Mesendoderm (in vitro differentiated cells): ENCODE data around the gene KRT10. TPM values are rescaled to one million over a fixed set of nuclear protein-coding genes. Genes with fewer than 3 reads are reported as not detected.

Source experiments
- DNase-seq: peaks from one replicate; pipeline ENCODE4 v3.0.0; 2013
- H2AK5ac ChIP-seq: 2 replicates; pipeline ENCODE4 v1.6.1; 2013; ENCODE audit warnings: low read length, inconsistent platforms
- H2BK120ac ChIP-seq: 2 replicates; pipeline ENCODE4 v1.6.1; 2013; ENCODE audit warnings: low read depth, mild to moderate bottlenecking, low read length, moderate library complexity, mixed read lengths
- H2BK15ac ChIP-seq: replicated peaks from 2 replicates; pipeline ENCODE4 v1.6.1; 2013; ENCODE audit warnings: low read depth, mild to moderate bottlenecking, moderate library complexity
- H2BK5ac ChIP-seq: 2 replicates; pipeline ENCODE4 v1.6.1; 2013; ENCODE audit warnings: low read length, inconsistent platforms
- H3K18ac ChIP-seq: 2 replicates; pipeline ENCODE4 v1.6.1; 2013; ENCODE audit warnings: mild to moderate bottlenecking, low read length, mixed read lengths
- H3K23ac ChIP-seq: one replicate; pipeline ENCODE4 v1.6.1; 2013; ENCODE audit warnings: low read length
- H3K27ac ChIP-seq: 2 replicates; pipeline ENCODE4 v1.5.1; 2013; ENCODE audit warnings: low read depth, mild to moderate bottlenecking, inconsistent platforms, low read length, moderate library complexity
- H3K27me3 ChIP-seq: 2 replicates; pipeline ENCODE4 v1.6.1; 2013; ENCODE audit warnings: low read length, control low read depth, mild to moderate bottlenecking, inconsistent platforms; ENCODE audit not compliant: insufficient read depth, poor library complexity
- H3K36me3 ChIP-seq: 2 replicates; pipeline ENCODE4 v1.6.1; 2013; ENCODE audit warnings: low read length, inconsistent platforms; ENCODE audit not compliant: control insufficient read depth, insufficient read depth
- H3K4ac ChIP-seq: one replicate; pipeline ENCODE4 v1.6.1; 2013; ENCODE audit warnings: low read depth, mild to moderate bottlenecking, low read length, moderate library complexity
- H3K4me1 ChIP-seq: 2 replicates; pipeline ENCODE4 v1.6.1; 2013; ENCODE audit warnings: low read depth, low read length, inconsistent platforms; ENCODE audit not compliant: control insufficient read depth
- H3K4me2 ChIP-seq: 2 replicates; pipeline ENCODE4 v1.6.1; 2013; ENCODE audit warnings: low read length
- H3K4me3 ChIP-seq: 2 replicates; pipeline ENCODE4 v1.5.1; 2013; ENCODE audit warnings: mild to moderate bottlenecking, low read length
- H3K56ac ChIP-seq: one replicate; pipeline ENCODE4 v1.6.1; 2013; ENCODE audit warnings: low read length
- H3K79me1 ChIP-seq: 2 replicates; pipeline ENCODE4 v1.6.1; 2013; ENCODE audit warnings: low read length, inconsistent platforms
- H3K79me2 ChIP-seq: 2 replicates; pipeline ENCODE4 v1.6.1; 2013; ENCODE audit warnings: mild to moderate bottlenecking, low read length; ENCODE audit not compliant: control insufficient read depth, insufficient read depth
- H3K9ac ChIP-seq: 2 replicates; pipeline ENCODE4 v1.6.1; 2013; ENCODE audit warnings: low read length, inconsistent platforms
- H4K5ac ChIP-seq: one replicate; pipeline ENCODE4 v1.6.1; 2013; ENCODE audit warnings: low read length
- H4K8ac ChIP-seq: one replicate; pipeline ENCODE4 v1.6.1; 2013; ENCODE audit warnings: low read depth, mild to moderate bottlenecking, control low read depth, low read length, moderate library complexity
- WGBS: extraction: QIAGEN DNeasy Blood & Tissue Kit; methylation state at CpG from one replicate; pipeline ENCODE4 v1.1.7; 2013; ENCODE audit warnings: low lambda C conversion rate, missing lambda C conversion rate; ENCODE audit not compliant: insufficient coverage; ENCODE audit errors: extremely low coverage; 5-methylcytosine and 5-hydroxymethylcytosine counted together
- polyA plus RNA-seq, 2 experiments: library from polyadenylated mRNA; stranded (reverse); fragments of 200-250 nt; gene quantifications; one replicate each; pipeline ENCODE4 v1.2.3, GENCODE V29; 2013

Gene KRT10
- 55.9 TPM for polyA plus RNA-seq (2013, experiment 1 of 2)
- polyA plus RNA-seq (2013, experiment 2 of 2), result 53.5 TPM

DNA sequence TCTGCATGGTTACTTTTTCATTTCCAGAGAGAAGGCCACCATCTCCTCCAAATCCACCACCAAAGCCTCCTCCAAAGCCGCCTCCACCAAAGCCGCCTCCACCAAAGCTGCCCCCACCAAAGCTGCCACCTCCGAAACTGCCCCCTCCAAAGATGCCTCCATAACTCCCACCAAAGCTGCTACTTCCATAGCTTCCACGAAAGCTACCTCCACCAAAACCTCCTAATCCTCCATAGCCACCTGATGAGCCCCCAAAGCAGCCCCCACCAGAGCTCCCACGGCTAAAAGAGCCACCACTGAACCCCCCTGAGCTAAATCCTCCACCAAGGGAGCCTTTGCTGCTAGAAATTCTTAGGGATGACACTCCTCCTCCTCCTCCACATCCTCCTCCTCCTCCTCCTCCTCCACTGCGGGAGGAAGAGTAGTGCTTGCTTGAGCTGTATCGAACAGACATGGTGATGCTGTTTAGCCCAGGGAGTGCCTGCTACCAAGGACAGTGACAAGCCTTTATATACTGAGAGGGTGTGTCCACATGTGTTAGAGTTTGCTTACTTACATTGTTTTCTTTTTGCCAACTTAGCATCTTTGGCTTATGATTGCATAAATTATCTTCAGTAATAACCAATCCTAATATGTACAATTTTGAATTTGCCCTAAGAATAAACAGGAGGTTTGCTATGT is at the start of gene KRT10:
KRT10 (minus strand) TSS at position 483 of the 681 bp plus-strand sequence; CDS start at position 454, 29 bp downstream.
- no peak within 1 kb of the TSS for H3K56ac ChIP-seq
- no peak within 1 kb of the TSS for H3K9ac ChIP-seq
- no peak within 1 kb of the TSS for H2BK15ac ChIP-seq
- no CpG with 5 or more reads among the region's 7 CpGs for WGBS
- no peak within 1 kb of the TSS for H2AK5ac ChIP-seq
- peaks cover 1% of the 10 kb centered on the region for H3K36me3 ChIP-seq
- H3K27me3 ChIP-seq, result no peaks in the 10 kb centered on the region
- H3K23ac ChIP-seq, result no peak within 1 kb of the TSS
- H3K4me2 ChIP-seq, result no peak within 1 kb of the TSS
- no peak within 1 kb of the TSS for H4K5ac ChIP-seq
- no peaks in the 10 kb centered on the region for H3K4me1 ChIP-seq
- no peak within 1 kb of the TSS for H3K4me3 ChIP-seq
- no peak within 1 kb of the TSS for H3K4ac ChIP-seq
- no peak within 1 kb of the TSS for H3K18ac ChIP-seq
- no peak within 1 kb of the TSS for H4K8ac ChIP-seq
- no peak within 1 kb of the TSS for H2BK5ac ChIP-seq
- H3K79me1 ChIP-seq, result peaks cover 2% of the 10 kb centered on the region
- no peak for DNase-seq
- H3K79me2 ChIP-seq, result no peaks in the 10 kb centered on the region
- H3K27ac ChIP-seq, result no peak within 1 kb of the TSS
- no peak within 1 kb of the TSS for H2BK120ac ChIP-seq

DNA sequence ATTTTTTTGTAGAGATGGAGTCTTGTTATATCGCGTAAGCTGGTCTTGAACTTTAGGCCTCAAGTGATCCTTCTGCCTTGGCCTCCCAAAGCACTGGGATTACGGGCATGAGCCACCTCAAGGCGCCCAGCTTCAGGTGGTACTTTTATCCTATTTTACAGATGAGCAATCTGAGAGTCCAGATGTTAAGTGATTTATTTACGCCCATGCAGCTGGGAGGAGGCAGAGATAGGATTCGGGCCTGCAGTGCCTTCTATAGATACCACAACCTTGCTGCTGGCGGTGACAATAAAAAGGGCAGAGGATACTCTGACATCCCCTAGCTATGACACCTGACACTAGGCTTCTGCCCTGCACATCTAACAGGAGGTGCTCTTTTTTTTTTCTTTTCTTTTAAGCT is 48.9 kb upstream of the KRT10 start:
- Histone ChIP-seq H2BK15ac (no peak overlapping the region), H2BK120ac (no peak overlapping the region), H3K27ac (no peak overlapping the region), H2AK5ac (no peak overlapping the region), H3K36me3 (no peaks in the 10 kb centered on the region), H3K4ac (no peak overlapping the region), H3K27me3 (no peaks in the 10 kb centered on the region), H2BK5ac (no peak overlapping the region), H3K56ac (no peak overlapping the region), H3K18ac (no peak overlapping the region), H3K4me2 (no peak overlapping the region), H3K4me1 (no peaks in the 10 kb centered on the region), H3K79me2 (no peaks in the 10 kb centered on the region), H3K79me1 (no peaks in the 10 kb centered on the region), H4K8ac (no peak overlapping the region), H4K5ac (no peak overlapping the region), H3K9ac (no peak overlapping the region), H3K4me3 (no peak overlapping the region), H3K23ac (no peak overlapping the region)
- no peak for DNase-seq
- no CpG with 5 or more reads among the region's 7 CpGs for WGBS

DNA sequence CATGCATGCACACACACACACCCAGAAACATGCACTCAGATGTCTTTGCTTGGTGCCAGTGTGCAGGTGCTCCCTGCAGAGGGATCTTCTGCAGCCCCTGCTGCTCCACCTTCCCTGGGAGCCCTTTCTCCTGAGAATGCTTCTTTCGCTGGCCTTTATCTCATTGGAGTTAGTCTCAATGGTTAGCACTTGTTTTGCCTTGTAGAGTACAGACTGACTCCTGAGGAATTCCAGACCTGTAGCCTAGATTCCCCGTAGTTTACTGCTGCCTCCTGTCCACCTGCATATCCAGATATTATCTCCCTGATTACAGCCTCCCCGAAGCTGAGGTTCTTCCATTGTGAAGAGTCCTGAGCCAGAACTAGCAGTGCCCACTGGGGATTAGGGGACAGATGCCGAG is 47.7 kb upstream of the KRT10 start:
- Histone ChIP-seq H2BK5ac (no peak overlapping the region), H2AK5ac (no peak overlapping the region), H3K23ac (no peak overlapping the region), H2BK120ac (no peak overlapping the region), H3K27me3 (no peaks in the 10 kb centered on the region), H3K79me2 (no peaks in the 10 kb centered on the region), H3K9ac (no peak overlapping the region), H3K4me3 (no peak overlapping the region), H3K56ac (no peak overlapping the region), H4K8ac (no peak overlapping the region), H3K27ac (no peak overlapping the region), H4K5ac (no peak overlapping the region), H2BK15ac (no peak overlapping the region), H3K4me1 (no peaks in the 10 kb centered on the region), H3K36me3 (no peaks in the 10 kb centered on the region), H3K4me2 (no peak overlapping the region), H3K18ac (no peak overlapping the region), H3K79me1 (no peaks in the 10 kb centered on the region), H3K4ac (no peak overlapping the region)
- peak; percentile 3 for DNase-seq
- no CpG with 5 or more reads among the region's 4 CpGs for WGBS

DNA sequence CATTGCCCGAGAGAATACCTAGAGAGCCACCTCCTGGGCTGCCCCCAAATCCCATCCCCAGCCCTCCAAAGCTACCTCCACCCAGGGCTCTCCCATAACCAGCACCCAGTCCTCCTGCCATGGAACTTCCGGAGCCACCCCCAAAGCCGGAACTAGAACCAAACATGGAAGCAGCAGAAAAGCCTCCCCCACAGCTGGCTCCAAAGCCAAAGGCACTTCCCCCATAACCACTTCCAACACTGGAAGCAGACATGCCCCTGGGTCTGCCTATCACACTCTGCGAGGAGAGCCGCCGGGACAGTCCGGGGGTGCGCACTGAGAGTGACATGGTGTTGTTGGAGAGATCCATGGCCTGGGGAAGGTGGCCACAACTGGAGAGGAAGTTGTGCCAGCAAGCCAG is 44.4 kb upstream of the KRT10 start, which contains the start of gene KRT12:
KRT12 (minus strand) TSS at position 386 of the 400 bp plus-strand sequence; CDS start at position 349, 37 bp downstream.
- Histone ChIP-seq H3K79me1 (no peaks in the 10 kb centered on the region), H2BK5ac (no peak within 1 kb of the TSS), H3K79me2 (no peaks in the 10 kb centered on the region), H2BK15ac (no peak within 1 kb of the TSS), H4K8ac (no peak within 1 kb of the TSS), H3K23ac (no peak within 1 kb of the TSS), H3K4me2 (no peak within 1 kb of the TSS), H2AK5ac (no peak within 1 kb of the TSS), H4K5ac (no peak within 1 kb of the TSS), H3K4me3 (no peak within 1 kb of the TSS), H3K56ac (no peak within 1 kb of the TSS), H3K18ac (no peak within 1 kb of the TSS), H2BK120ac (no peak within 1 kb of the TSS), H3K4me1 (no peaks in the 10 kb centered on the region), H3K36me3 (no peaks in the 10 kb centered on the region), H3K27me3 (no peaks in the 10 kb centered on the region), H3K9ac (no peak within 1 kb of the TSS), H3K4ac (no peak within 1 kb of the TSS), H3K27ac (no peak within 1 kb of the TSS)
- no CpG with 5 or more reads among the region's 8 CpGs for WGBS
- no peak for DNase-seq

DNA sequence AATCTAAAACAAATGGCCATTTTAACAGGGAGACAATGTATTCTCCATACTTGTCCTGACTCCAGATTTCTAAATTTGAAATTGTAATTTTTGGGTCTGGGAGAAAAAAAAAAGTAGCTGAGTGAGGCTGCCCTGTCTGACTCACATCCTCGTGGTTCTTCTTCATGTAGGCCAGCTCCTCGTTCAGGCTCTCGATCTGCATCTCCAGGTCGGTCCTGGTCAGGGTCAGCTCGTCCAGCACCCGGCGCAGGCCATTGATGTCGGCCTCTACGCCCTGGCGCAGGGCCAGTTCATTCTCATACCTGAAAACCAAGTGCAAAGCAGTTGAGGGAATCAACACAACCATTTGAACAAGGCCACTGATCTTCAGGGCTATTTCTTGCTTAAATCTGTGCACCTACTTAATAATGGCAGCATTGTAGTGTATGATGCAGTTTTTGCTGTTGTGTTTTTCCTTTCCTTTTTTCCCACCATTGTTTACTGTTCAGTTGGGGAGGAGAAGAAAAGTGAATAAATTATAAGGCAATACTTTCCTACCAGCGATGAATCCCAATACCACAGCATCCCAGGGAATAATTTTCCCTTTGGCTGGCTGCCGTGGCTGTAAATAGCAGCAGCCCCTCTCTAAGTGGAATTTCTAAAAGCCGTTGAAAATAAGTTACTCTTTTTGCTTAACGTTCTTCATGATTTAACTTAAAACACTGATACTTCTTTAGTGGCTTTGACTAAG is 42.4 kb upstream of the KRT10 start:
- Histone ChIP-seq H3K79me1 (no peaks in the 10 kb centered on the region), H2BK120ac (no peak overlapping the region), H3K4ac (no peak overlapping the region), H2BK15ac (no peak overlapping the region), H3K4me3 (no peak overlapping the region), H2AK5ac (no peak overlapping the region), H4K5ac (no peak overlapping the region), H3K23ac (no peak overlapping the region), H3K4me1 (no peaks in the 10 kb centered on the region), H2BK5ac (no peak overlapping the region), H3K4me2 (no peak overlapping the region), H3K9ac (no peak overlapping the region), H3K56ac (no peak overlapping the region), H3K27me3 (no peaks in the 10 kb centered on the region), H3K27ac (no peak overlapping the region), H3K36me3 (no peaks in the 10 kb centered on the region), H4K8ac (no peak overlapping the region), H3K18ac (no peak overlapping the region), H3K79me2 (no peaks in the 10 kb centered on the region)
- no CpG with 5 or more reads among the region's 14 CpGs for WGBS
- no peak for DNase-seq
